ENCODE measurements around the gene COL6A1. TPM values are rescaled to one million over a fixed set of nuclear protein-coding genes. Genes with fewer than 3 reads are reported as not detected.

The COL6A1 gene
- total and polyA plus RNA-seq, 2 of the 4 experiments (the other 2 are of a cell fraction): 173 to 1,578 TPM

DNA sequence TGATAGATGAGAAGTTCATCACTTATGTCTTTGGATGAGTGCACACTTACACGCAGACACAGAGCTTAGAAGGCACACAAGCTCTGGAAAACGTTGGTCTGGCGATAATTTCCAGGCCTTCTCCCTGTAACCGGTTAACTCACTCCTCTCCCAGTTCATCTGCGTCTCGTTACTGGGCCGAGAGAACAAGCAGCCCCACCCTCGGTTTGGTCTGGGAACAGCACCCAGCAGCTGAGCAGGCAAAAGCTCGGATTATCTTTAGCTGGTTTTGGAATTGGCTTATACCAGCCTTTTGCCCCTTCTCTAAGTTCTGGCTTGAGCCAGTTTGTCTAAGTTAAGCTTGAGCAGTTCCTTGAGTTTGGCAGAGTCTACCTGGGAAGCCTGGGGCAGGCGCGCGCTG lies 27.3 kb upstream of the COL6A1 start:
- H3K9me3 ChIP-seq (ENCODE audit: control insufficient read depth, insufficient read depth, low read length): no peaks in the 10 kb centered on the region
- 56% methylated on average over 8 of the region's 12 CpGs; no CpG with 5 or more reads in 1 of the 2 experiments for WGBS, 2 experiments (ENCODE audit: extremely low coverage in 2 of 2, insufficient read length in 1 of 2)
- no peak overlapping the region for H4K8ac ChIP-seq (ENCODE audit: low read depth in 2 of 2, low read length in 2 of 2)
- no peak overlapping the region for H3K56ac ChIP-seq (ENCODE audit: extremely low read depth, insufficient read depth, low read length)
- H3K9ac ChIP-seq (ENCODE audit: low read depth, low read length): no peak overlapping the region
- H3K14ac ChIP-seq (replicated peaks; ENCODE audit: low read depth, low read length): no peak overlapping the region
- peaks cover 2% of the 10 kb centered on the region; the same call in 1 of the 2 replicates for H3K27me3 ChIP-seq (ENCODE audit: control insufficient read depth, insufficient read depth, low read length)
- H4K91ac ChIP-seq (ENCODE audit: insufficient read depth, low read depth, low read length): no peak overlapping the region
- no peak overlapping the region for H2BK120ac ChIP-seq (ENCODE audit: low read depth, low read length)
- no peaks in the 10 kb centered on the region for H3K36me3 ChIP-seq (ENCODE audit: control insufficient read depth, insufficient read depth, low read length)
- H3K9me1 ChIP-seq (ENCODE audit: insufficient read depth, low read length): 0 out of 2 replicates have a peak, but pooled peaks cover 1% of the 10 kb centered on the region
- H3K18ac ChIP-seq (ENCODE audit: low read depth, low read length): no peak overlapping the region
- intact Hi-C loops (cut with micrococcal nuclease) (no loop called here), in situ Hi-C loops (cut with MboI; ENCODE audit: low sequenced_read_pairs) (no loop called here), dilution Hi-C loops (cut with HindIII; ENCODE audit: low sequenced_read_pairs, unreplicated experiment) (no loop called here)
- no peaks in the 10 kb centered on the region for H4K20me1 ChIP-seq (ENCODE audit: insufficient read depth, low read length)
- H2AK5ac ChIP-seq (ENCODE audit: low read depth, low read length): no peak overlapping the region
- no peak overlapping the region for H3K4me3 ChIP-seq (ENCODE audit: insufficient read depth, low read depth, low read length)
- no peak overlapping the region for H3K4ac ChIP-seq (ENCODE audit: low read depth, low read length)
- DNase-seq: no peak
- CTCF ChIA-PET: interaction anchor here (1.2 kb wide), 1 partner anchor 16 kb away, joined by 4 read pairs; no protein-coding TSS in a partner anchor
- H3K23ac ChIP-seq (ENCODE audit: low read depth, low read length): no peak overlapping the region
- H2BK20ac ChIP-seq (ENCODE audit: low read depth, low read length): no peak overlapping the region
- BruUV-seq (replicated peaks): no TSS peak
- H3K4me1 ChIP-seq (ENCODE audit: control insufficient read depth, insufficient read depth, low read length): peaks cover 6% of the 10 kb centered on the region; the same call in 1 of the 2 replicates
- H2BK15ac ChIP-seq (ENCODE audit: low read depth, low read length): no peak overlapping the region
- TF ChIP-seq CHD1 (IDR thresholded peaks at IDR 0.05; ENCODE audit: low read depth, low read length): no peak
- TF ChIP-seq, protein P1, sequence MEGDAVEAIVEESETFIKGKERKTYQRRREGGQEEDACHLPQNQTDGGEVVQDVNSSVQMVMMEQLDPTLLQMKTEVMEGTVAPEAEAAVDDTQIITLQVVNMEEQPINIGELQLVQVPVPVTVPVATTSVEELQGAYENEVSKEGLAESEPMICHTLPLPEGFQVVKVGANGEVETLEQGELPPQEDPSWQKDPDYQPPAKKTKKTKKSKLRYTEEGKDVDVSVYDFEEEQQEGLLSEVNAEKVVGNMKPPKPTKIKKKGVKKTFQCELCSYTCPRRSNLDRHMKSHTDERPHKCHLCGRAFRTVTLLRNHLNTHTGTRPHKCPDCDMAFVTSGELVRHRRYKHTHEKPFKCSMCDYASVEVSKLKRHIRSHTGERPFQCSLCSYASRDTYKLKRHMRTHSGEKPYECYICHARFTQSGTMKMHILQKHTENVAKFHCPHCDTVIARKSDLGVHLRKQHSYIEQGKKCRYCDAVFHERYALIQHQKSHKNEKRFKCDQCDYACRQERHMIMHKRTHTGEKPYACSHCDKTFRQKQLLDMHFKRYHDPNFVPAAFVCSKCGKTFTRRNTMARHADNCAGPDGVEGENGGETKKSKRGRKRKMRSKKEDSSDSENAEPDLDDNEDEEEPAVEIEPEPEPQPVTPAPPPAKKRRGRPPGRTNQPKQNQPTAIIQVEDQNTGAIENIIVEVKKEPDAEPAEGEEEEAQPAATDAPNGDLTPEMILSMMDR (conservative IDR thresholded peaks at IDR 0.05; ENCODE audit: low read depth, low read length): 0 out of 2 replicates have a peak, but pooled peaks have one; percentile 15
- H2AK9ac ChIP-seq (replicated peaks; ENCODE audit: low read depth, low read length, poor library complexity): no peak overlapping the region
- no peak overlapping the region for H3K4me2 ChIP-seq (ENCODE audit: low read depth, low read length)
- no peak overlapping the region for H3K27ac ChIP-seq (ENCODE audit: insufficient read depth, low read length)
- no peaks in the 10 kb centered on the region for H3K79me1 ChIP-seq (ENCODE audit: low read depth in 1 of 2, low read length in 2 of 2)
- POLR2A ChIA-PET (ENCODE audit: unreplicated experiment): no interaction called here
- H2BK5ac ChIP-seq (ENCODE audit: low read depth, low read length, poor library complexity, severe bottlenecking): no peak overlapping the region
- no peak overlapping the region for H2AFZ ChIP-seq (replicated peaks; ENCODE audit: low read length, poor library complexity)
- peak; percentile 19; the same call in 1 of the 2 replicates for ATAC-seq (ENCODE audit: low read depth)
- no peak overlapping the region for H4K5ac ChIP-seq (ENCODE audit: low read depth, low read length)

All from IMR-90 (cell line).